HG03571 (cell line): ENCODE data around the gene SPHKAP.
"Not testable (repeated sequence)": the region's sequence is repeated elsewhere in the genome, so short reads cannot be mapped to it uniquely, and the experiment has no call there.

Experiments used
- ATAC-seq: cut with Tn5 transposase; IDR thresholded peaks from one replicate; pipeline ENCODE4 v1.9.1; 2021; ENCODE audit not compliant: unreplicated experiment

Gene SPHKAP

DNA sequence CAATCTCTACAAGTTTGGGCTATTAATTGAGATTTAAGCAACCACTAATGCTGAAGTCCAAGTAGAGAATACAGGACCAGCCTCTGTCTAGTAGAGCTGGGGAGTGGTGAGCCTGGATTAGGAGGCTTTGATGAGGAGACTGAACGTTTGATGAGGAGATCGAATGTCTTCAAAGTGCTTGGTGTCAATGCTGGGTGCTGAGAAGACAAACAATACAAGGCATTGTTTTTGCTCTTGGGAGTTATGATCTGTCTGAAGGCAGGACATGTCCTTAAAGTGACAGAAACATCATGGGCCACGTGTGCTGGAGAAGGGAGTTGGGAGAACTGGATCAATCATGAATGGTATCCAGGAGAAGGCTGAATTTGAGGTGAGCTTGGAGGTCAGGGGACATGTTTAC lies 143.6 kb downstream of the SPHKAP start:
- ATAC-seq = no peak

DNA sequence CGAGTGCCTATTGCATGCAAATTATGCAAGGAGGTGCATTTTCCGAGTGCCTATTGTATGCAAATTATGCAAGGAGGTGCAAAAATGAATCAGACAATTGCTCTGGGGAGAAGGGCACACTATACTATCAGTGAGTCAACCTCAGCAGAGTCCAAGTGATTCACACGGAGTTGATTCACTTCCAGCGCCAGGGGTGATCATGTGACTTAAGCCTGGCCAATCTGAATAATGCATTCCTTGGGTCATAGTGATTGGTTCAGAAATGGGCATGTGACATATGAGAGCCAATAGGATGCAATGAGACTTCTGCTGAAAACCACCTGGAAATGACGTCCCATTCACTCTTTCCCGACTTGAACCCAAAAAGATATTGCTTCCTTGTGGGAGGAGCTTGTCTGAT lies 157.9 kb downstream of the SPHKAP start:
- no peak for ATAC-seq

DNA sequence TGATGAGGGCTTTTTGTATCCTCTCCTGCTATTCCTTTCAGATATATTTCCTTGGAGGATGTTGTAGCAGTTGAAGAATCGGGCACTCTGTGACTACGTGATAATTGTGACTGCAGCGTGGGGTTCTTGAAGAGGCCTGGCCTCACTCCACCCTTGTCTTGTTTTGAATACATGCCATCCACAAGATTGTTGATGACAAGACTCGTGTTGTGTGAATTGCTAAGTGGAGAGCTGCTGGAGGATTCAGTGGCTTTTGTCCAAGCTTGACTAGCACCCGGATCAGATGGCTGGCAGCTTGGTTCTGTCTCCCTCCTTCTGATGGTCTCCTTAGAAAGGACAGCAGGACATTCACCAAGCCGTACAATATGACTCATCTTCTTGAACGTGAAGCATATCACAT lies 163.2 kb downstream of the SPHKAP start:
- ATAC-seq = no peak

DNA sequence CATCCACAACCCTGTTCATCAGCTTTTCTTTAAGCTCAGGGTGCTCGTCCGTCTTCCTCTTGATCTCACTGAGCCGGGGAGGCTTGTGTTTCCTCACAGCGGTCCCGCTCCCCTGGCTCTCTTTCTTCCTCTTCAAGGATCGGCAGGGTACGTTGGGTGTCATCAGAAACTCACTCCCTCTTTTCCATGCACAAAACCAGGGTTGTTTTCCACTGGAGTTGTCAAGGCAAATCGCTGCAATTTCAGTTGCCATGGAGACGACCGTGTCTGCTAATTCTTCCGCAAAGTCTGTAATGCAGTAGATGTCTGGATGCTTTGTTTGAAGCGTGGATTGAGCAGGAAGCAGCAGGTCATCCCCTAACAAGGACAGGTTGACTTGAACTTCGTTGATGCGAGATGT lies 163.7 kb downstream of the SPHKAP start:
- ATAC-seq = no peak

DNA sequence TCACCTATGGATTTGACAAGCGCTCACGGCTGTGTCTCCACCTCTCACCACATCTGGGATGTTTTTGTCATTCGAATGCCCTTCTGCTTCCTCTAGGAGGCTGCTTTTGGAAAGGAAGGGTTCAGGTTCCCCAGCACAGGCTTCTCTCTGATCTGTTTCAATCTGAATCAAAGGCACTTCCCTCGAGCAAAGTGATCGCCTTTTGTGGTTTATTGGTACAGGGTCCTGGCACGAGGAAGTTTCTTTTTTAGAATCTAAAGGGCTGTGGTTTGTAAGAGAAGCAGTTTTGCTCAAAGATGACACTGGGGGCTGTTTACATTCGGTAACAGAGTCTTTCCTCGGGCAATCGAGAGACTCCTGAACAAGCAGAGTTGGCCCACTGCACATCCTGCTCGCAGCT lies 165.1 kb downstream of the SPHKAP start:
- ATAC-seq = no peak

DNA sequence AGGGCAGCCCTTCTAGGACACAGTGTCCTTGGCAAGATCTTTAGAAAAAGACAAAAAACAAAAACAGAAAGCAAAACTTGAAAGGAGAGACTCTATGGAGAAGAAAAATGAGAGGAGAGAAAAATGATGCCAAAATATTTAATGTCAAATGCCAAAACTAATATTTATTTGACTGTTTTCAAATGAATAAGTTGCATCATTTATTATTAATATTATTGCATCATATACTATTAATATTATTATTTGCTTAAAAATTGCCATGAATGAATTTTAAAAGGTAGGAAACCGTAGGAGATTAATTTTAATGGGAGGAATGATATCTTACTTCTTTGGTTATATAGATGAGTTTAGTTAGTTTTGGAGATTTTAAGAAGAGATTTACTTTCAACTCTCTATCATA lies 165.7 kb downstream of the SPHKAP start:
- no peak for ATAC-seq

DNA sequence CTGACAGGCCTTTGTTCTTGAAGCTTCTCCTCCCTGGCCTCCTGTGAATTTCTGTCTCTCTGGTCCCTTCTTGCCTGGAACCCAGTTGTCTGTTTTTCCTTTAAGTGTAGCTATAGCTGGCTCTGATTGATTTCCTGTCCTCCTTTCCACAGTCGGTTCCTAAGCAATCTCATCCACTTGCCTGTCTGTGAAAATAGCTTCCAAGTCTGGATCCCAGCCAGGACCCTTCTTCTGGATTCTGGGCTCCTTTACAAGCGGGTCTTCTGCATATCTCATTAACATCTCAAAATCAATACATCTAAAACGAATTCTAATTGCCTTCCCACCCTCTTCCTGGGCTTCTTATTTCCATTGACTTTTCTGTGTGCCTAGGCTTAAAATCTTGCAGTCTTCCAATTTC lies 185.1 kb downstream of the SPHKAP start:
- no peak for ATAC-seq

DNA sequence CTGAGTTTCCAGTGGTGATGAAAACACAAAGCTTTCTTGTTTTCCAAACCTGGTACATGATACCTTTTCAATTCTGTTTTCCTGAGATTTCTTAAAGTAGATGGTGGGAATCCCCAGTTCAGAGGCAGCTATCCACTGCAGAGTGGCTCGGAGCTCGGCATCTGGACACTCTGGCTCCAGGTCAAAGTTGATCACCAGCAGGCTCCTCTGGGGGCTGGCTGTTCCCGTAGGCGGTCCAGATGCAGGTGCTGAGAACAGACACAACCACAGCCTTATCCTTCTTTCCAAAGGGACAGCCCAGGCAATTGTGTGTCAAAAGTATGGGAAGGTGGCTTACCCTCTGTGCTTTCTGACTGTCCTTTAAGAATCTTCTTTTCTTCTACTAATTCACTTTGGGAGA lies 190.6 kb downstream of the SPHKAP start:
- ATAC-seq = no peak

DNA sequence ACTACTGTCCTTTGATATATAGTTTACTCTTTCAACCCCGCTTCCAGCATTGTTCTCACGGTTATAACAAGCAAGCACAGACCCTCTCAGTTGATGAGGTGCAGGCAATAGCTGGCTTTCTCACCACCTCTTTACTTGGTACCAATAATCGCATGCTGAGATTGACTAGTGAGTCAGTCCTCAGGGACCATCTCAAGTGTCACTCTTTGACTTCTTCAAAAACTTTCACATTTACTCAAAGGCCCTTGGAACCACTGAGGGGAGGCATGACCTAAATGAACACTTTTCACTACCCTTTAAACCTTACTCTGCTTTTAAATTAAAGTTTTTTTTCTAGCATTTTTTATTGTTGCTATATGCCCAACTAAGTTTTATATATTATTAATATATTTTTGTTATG lies 208.2 kb downstream of the SPHKAP start:
- no peak for ATAC-seq

DNA sequence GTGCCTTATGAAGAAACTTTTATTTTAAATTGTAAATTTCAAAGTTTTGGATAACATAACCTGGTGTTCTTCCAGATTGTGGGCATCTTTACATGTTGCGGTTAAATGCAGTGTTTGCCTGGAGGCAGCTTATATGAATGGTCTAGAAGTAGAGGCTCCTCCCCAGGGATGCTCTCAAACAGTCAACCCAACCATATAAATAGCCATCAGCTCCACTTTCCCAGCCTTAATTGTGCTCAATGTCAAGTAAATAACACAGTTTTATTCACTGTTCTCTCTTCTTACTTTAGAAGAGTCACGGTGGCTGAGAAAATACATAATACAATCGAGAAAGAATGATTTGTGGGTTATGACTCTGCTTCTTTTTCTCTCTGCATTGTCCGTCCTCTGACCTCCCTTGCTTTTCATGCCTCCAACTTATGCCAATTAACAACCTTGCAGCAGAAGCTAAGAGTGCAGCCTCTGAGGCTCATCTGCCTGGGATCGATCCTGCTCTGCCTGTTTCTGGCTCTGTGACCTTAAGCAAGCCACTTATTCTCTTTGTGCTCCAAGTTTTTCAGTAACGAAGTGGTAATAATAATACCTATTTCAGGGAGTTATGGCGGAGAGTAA lies 209.8 kb downstream of the SPHKAP start:
- no peak for ATAC-seq

DNA sequence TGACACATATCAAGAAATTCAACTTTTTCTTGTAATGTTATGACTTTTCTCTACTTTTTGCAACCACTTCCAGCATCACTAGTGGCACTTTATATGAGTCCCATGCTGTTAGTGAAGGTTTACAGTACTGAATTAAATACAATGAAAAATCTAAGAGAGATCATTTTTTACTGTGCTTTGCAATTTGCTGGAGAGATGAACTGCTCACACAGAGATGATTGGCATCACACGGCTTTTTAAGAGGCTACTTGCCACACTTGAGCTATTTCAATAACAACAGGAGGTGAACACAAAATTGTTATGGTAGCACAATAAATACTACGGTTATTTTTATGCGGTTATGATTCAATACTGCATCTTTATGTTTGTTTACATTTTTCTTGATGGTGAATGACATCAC lies 221.2 kb downstream of the SPHKAP start:
- no peak for ATAC-seq

DNA sequence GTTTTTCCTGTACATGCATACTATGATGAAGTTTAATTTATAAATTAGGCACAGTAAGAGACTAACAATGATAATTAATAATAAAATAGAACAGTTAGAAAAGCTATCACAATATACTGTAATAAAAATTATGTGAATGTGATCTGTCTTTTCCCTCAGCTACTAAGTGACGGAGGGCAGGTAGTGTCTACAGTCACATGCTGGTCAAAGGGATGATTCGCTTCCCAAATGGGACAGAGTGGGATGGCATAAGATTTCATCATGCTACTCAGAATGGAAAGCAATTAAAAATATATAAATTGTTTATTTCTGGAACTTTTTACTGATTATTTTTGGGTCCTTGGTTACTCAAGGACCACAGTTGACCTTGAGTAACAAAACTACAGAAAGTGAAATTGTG lies 238.5 kb downstream of the SPHKAP start:
- no peak for ATAC-seq

DNA sequence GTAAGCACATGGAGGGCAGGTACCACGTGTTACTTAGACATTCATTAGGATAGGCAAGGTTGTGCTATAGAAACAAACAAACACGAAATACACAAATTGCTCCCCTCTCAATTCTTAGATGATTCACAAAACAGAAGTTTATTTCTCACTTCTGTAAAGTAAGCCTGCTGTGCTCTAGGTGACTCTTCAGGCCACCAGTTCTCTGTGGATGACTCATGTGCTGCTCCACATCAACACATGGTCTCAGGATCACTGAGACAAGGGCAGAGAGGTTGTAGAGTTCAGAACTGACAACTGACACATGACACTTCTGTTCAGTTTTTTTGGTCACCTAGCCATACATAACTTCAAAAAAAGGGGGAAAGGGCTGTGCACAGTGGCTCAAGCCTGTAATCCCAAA lies 239.5 kb downstream of the SPHKAP start:
- ATAC-seq = no peak

DNA sequence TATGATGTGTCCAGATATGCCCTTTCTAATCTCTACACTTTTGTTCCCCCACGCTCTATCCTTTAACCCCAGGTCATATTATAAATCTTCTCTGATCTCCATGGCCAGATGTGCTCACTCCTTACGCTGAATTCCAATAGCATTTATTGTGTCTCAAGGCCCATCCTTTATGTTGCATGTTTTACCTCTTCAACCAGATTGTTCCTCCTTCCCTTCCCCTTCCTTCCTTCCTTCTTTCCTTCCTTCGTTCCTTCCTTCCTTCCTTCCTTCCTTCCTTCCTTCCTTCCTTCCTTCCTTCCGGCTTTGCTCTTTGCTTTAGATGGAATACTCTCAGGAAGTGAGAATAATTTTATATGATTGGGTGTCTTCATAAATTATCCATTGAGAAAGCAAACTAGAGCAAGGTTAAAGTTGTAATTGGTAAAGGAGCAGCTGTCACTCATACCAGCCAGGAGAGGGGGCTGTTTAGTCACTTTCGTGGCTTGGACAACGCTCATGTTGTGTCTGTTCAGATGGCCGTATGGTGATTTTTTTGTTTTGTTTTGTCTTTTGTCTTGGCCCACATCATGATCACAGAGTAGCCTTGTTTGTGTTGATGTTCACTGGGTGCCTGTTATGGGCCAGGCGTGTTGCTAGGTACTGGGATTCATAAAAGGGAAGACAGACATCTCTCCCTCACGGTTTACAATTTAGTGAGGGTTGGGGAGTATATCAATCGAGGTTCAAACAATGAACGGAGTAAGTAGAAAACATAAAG lies 242.0 kb downstream of the SPHKAP start:
- ATAC-seq = no peak

DNA sequence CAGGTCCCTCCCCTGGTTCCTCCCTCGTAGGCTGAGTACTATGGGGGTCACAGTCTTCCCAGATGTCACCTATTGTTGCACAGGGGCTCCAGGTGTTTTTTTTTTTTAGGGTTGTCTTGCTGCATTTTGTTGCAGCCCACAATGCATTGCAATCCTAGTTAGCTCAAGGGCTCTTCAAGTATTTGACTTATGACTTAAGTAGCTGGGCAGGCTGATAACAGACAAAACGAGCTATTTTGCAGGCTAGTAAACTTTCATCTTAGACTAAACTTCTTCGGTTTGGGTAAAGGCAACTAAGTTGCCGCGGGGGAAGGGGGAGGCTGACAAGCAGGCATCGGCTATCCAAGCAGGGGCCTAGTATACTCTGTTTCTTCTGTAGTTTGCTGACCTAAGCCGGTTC lies 245.2 kb downstream of the SPHKAP start:
- not testable (repeated sequence) for ATAC-seq

DNA sequence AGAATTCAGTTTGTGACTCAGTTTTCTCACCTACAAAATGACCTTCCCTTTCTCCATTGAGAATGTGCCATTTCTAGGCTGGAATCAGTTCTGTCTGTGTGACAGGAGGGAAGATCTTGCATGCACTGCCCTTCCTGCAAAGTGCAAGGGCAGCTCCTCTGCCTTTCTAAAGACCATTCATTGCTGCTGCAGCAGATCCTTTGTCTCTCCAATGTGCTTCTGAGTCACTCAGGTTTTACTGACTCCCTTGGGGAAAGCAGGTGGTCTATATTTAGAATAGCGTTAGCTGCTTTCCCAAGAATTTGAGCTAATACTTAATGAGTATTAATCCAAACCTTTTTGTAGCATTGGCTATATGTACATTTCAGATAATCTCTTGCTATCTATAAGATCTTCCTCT lies 247.6 kb downstream of the SPHKAP start:
- ATAC-seq = no peak

DNA sequence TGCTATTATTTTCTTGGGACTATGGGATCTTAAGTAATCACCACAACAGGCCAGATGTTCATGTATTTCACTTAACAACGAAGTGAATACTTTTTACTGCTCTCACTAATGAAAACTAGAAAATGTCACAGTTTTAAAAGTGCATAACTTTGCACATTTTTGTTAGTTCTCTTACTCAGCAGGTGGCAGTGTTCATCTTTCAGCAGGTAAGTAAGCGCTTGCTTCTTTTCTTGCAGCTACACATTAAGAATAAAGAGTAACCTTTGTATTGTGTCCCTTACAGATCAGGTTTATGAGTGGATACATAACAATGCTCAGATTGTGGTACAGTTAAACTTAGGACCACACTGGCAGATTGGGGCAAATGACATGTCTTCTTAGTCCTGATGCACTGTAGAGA lies 249.1 kb downstream of the SPHKAP start:
- no peak for ATAC-seq

DNA sequence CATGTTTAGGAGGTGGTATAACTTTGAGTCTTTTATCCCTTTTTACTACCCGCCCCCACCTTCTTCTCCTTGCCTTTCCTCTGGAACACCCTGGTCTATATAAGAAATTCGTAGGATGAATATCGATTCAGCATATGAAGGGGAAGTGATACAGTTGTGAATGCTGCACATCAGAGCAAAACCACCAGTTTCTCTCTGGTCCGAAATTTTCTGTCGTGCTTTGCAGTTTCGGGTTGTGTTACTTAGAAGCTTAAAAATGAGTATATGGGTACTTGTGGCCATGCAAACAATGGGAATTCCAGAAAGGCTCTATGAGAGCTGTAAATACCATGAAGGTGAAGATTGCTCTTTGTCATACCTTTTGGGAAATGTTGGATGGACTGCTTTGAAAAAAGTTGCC lies 249.5 kb downstream of the SPHKAP start:
- no peak for ATAC-seq
